Measurements from ENCODE around the gene ADCY6. TPM values are rescaled to one million over a fixed set of nuclear protein-coding genes. Genes with fewer than 3 reads are reported as not detected.

The ADCY6 gene
- 20.4 and 44.7 TPM in 2 replicates for total RNA-seq

DNA sequence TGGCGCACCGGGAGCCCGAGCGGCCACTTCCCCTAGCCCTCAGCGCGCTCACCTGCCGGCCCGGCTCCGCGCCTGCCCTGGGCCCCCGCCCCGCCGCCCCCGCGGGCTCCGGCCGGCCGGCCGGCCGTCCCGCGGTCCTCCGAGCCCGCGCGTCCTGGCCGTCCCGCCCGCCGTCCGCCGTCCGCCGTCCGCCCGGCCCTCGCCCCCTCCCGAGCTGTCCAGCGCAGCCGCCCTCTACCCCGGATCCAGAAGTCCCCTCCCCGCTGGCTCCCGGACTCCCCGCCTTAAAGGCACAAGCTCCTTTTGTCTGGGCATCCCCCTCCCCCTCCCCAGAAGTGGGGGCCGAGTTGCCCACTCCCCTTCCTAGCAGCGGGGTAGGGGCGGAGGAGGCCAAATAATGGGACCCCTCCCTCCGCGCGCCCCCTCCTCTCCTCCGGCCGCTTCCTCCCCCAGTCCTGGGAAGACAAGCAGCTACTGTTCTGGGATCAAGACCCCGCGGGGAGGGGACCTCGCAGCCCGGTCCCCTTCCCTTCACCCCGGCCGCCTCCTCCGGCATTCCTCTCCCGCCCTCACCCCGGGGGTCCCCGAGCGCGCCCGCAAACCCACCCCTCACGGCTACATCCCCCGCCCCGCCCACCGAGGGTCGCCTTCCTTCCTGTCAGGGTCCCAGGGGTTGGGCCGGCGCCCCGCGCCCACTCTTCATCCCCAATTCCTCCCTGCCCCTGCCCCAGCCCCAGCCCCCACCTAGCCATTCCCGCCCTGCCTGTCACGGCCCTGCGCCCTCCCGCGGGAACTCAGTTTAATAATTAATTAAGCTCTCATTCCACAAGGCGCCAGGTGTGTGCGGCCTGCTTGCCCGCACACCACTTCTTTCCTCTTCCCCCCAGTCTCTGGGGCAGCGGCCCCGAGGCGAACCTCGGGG, at the start of gene ADCY6:
TSS of gene ADCY6 (minus strand) at position 236 of the 922 bp plus-strand sequence. CDS start 5,655 bp downstream, outside the sequence.

DNA sequence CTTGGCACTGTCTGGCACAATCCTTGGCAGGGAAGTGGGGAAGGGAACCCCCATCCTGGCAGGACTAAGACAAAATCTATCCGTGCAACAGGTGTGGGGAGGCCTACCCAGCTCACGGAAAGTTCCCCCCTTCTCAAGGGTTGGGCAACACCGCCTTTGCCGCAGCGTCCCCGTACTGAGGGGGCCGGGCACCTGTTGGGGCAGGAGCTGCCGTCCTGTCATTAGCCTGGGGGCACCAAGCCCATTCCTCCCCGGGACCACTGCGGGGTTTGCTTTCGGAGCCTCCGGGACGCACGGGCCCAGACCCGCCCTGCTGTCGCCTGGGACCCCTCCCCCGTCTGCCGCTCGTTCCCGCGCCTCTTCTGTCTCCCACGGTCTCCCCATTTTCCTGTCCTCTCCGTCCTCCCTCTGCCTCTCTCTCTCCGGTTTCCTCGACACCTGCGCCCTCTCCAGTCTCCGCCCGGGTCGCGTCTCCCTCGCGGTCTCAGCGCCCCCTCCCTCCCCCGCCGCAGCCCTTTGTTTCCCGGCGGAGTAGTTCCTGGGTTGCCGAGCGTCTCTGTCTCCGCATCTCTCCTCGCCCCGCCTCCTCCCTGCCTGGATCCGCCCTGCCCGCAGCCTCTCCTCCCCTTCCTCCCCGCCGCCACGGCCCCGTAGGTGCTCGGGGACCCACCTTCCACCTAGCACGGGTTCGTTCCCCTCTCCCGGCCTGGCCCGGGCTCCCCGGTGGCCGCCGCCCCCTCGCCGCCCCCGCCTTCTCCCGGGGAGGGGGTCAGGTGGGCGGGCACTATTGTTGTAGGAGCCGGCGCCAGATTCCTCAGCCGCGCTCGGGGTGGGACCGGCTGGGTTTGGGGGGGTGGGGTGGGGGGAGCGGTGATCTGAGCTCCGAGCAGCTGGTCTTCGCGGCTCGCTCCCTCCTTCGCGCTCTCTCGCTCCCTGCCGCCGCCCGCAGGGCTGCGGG, 29.3 kb upstream of the ADCY6 start, which contains the start of gene CACNB3:
TSS of gene CACNB3 (plus strand) at position 624 of the 958 bp plus-strand sequence. CDS start 434 bp downstream, outside the sequence.

DNA sequence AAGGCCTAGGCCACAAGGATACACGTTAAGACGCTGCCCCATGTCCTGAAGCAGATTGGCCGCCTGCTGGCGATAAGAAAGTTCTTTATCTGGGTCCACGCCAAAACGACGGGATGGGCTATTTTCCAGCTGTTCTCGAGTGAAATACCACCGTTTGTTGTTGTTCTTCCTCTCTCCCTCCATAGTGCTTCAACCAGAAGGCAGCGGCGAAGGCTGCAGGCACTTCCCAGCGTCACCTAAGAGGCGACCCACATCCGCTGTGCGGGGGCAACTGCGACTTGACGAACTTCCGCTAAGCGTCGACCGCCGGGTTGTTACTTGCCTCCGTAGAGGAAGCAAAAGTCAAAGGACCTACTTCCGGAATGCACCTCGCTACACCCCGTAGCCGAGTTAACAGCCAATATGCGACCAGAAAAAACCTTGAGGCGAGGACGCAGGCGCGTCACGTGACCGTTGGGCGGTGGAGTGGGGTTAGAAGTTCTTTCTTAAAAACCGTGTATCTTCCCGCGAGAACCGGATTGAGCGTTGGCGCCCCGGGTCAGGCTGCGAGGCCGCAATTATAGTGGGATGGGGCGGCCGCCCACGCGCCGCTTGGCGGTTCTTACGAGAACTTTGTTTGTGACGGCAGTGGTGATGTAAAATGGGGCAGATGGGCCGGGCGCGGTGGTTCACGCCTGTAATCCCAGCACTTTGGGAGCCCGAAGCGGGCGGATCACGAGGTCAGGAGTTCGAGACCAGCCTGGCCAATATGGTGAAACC, 72.2 kb downstream of the ADCY6 start, which contains the start of gene CCNT1:
TSS of gene CCNT1 (minus strand) at position 215 of the 759 bp plus-strand sequence. CDS start at position 183, 32 bp downstream.

Other genes starting within 250 kb of the ADCY6 start
- not detected in 2 replicates for gene LALBA, start 219.0 kb downstream of the ADCY6 start, total RNA-seq
- 32.3 and 42.8 TPM in 2 replicates for gene KANSL2, start 106.9 kb downstream of the ADCY6 start, total RNA-seq
- gene CCNT1, start 72.4 kb downstream of the ADCY6 start, total RNA-seq, result 12.1 and 17.5 TPM in 2 replicates
- gene CACNB3, start 29.4 kb upstream of the ADCY6 start, total RNA-seq, result 18.1 and 33.2 TPM in 2 replicates
- 33.5 and 49.9 TPM in 2 replicates for gene DDX23, start 63.1 kb upstream of the ADCY6 start, total RNA-seq
- 0.33 TPM in 1 of 2 replicates, not detected in the other for gene RND1, start 76.8 kb upstream of the ADCY6 start, total RNA-seq
- 30.7 and 51.3 TPM in 2 replicates for gene FKBP11, start 136.4 kb upstream of the ADCY6 start, total RNA-seq
- gene ARF3, start 168.4 kb upstream of the ADCY6 start, total RNA-seq, result 65.7 and 70.6 TPM in 2 replicates
- not detected in 2 replicates for gene WNT10B, start 182.6 kb upstream of the ADCY6 start, total RNA-seq
- not detected in 2 replicates for gene WNT1, start 189.2 kb upstream of the ADCY6 start, total RNA-seq
- 0.16 TPM in 1 of 2 replicates, not detected in the other for gene DDN, start 210.3 kb upstream of the ADCY6 start, total RNA-seq
- gene PRKAG1, start 229.7 kb upstream of the ADCY6 start, total RNA-seq, result 48.6 and 49.3 TPM in 2 replicates

Measured in mesangial cell (primary cell).